Measurements from ENCODE around the gene MACROH2A1.

Gene MACROH2A1

GRCh38 chr5:135353952-135354721 lies 44.9 kb downstream of the MACROH2A1 start:
- peak; percentile 94 for DNase-seq

GRCh38 chr5:135350536-135350935 lies 48.5 kb downstream of the MACROH2A1 start:
- DNase-seq, result no peak

DNA sequence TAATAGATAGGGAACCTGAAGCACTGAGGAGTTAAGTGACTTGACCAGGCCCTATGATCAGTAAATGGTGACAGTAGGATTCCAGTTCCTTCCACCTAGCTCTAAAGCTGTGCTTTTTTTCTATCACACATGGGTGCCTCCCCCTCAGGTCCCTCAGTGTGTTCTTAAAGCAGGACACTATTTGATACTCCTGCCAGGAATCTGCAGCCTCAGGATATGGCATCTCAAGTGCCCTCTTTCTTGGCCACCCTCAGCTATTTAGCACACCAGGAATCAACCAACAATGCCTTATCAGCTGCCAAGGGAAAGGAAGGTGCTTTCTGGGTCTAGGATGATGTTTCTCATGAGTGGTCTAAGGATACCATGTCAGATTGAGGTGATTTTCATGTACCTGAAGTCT lies 49.1 kb downstream of the MACROH2A1 start:
- DNase-seq, result no peak

DNA sequence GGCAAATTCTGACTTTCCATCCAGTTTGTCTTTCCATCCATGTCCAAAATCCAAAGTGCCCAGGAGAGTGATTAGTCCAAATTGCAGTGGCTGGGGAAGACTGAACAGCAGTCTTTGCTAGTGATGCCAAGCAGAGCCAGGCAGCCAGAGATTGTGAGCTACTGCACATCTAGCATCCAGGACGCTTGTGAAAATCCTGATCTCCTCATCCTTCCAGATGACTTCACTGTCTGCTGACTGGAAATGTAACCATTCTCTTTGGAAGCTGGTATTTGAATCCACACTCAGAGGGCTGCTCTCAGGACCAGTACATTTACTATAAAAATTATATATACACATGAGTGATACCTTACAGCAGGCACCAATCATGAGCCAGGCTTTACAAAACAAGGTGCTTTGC lies 49.6 kb downstream of the MACROH2A1 start:
- DNase-seq, result no peak

DNA sequence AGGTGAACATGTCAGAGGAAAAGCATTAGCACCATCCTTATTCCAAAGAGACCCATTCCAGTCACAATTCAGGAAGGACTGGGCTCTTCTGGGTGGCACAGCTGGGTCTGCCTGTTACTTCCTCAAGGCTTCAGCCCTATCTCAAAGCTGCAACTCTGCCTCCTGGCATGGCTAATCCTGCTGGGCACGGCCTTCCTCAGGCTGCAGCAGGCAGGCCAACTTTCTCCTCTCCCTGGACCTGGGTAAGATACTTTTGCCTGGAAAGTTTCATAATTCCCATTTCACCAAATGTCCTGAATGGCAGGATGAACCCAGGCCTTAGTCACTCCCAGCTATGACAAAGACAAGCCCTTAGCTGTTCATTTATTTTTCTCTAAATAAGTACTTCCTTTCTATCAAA lies 50.1 kb downstream of the MACROH2A1 start:
- DNase-seq, result no peak

- no peak for DNase-seq
These were observed 51.6 kb downstream of the MACROH2A1 start for GRCh38 chr5:135347392-135347791.

GRCh38 chr5:135345956-135346731 lies 52.9 kb downstream of the MACROH2A1 start:
- no peak for DNase-seq

DNA sequence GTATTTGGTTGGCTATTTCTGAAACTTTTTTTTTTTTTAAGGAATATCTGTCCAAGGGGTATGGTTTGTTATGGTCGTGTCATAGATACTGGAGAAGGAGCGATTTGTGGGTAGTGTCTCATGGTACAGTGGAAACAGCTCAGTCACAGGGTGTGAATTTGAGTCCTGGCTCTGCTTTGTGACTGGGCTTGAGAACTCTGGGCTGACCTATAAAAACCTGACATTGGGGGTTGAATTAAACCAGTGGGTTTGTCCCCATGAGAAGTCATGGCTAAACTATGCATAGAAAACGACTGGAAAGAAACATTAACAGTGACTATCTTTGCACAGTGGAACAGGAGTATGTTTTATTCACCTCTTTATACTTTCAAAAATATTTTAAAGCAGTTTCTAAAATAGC lies 54.7 kb downstream of the MACROH2A1 start:
- DNase-seq, result peak; percentile 28

GRCh38 chr5:135343413-135343812 lies 55.6 kb downstream of the MACROH2A1 start:
- DNase-seq, result no peak

GRCh38 chr5:135342551-135342875 lies 56.5 kb downstream of the MACROH2A1 start:
- DNase-seq, result no peak

DNA sequence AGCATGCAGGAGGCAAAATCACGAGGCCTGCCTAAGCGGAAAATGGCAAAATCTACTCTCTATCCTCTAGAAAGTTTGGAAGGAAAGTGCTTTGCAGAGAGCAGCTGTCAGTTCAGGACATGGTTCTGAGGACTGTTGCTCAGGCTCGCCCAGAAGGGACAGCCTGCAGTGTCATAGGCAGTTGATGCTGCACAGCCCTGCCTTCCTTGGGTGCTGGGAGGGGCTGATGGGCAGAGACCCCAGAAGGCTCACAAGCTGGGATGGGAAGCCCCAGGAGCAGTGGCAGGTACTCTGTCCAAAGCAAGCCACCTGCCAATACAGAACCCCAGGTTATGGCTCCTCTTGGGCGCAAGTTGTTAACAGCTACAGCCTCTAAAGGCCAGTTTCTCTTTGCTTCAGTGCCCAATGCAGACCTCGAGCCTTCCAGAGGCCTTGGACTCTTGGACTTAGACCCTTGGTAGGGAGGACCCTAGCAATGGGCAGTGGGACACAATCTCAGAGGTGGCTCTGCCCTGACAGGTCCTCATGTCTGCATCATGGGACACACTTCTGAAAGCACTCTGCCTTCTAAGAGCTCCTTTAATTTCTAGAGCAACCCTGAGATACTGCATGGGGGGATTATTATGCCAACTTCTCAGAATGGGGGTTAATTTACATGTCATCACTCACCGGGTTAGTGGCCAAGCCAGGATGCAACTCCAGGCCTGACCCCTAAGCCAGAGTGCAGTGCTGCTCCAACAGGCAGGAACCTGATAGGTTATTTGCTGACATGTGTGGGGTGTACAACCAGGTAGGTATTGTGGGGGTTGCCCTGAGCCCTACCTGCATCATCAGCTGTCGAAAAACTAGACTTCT lies 57.1 kb downstream of the MACROH2A1 start:
- DNase-seq, result no peak

- no peak for DNase-seq
These were observed 57.9 kb downstream of the MACROH2A1 start for GRCh38 chr5:135341016-135341666.

DNA sequence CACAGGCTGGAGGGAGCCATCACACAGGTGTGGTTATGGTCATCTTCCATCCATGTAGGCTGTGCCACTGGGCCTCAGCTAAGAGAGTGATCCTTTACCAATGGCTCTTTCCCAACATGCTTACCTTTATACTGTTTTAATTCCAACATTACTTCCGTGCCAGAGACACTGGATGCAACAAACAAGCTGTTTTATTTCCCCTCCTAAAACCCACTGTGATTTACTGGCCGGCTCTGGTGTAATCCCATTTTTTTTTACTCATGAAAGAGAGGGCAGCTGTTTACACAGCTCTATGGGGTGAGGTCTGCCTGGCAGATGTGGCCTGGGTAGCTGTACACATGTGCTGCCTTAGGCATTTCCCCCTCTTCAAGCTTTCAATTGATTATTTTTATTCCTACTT lies 58.5 kb downstream of the MACROH2A1 start:
- no peak for DNase-seq

GRCh38 chr5:135339623-135340022 lies 59.4 kb downstream of the MACROH2A1 start:
- no peak for DNase-seq

DNA sequence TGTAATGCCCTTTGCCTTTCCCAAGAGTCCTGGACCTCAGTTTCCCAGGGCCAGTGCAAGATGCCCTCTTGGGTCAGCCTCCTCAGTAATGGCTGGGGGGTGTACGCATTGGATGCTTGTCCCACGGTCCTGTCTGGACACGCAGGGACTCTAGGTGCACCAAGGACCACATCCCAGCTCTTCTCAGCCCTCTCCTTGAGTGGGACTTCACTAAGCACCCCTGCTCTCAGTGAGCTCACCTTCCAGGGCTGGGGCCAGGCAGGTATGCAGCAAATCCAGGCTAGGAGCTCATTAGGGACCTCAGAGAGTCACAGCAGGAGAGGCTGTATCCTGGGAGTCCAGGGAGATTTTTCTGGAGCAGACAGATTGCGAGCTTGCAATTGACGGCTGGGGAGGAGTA lies 59.8 kb downstream of the MACROH2A1 start:
- no peak for DNase-seq

DNA sequence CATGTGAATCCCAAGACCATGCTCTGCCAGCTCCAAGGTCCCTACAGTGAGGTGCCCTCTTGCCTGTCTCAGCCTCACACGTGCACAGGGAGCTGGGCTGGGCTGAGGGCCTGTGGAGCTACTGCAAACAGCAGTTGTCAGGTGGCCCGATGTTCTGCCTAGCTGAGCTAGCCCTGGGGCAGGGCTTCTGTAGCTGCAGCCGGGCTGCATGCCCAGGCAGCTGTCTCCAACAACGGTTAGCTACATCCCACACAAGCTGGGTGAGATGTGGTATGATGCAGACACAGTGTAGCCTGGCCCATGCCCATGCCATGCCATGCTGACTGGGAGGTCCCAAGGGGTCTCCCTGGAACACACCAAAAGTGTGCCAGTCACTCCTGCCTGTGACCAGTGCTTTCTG lies 62.0 kb downstream of the MACROH2A1 start:
- no peak for DNase-seq

DNA sequence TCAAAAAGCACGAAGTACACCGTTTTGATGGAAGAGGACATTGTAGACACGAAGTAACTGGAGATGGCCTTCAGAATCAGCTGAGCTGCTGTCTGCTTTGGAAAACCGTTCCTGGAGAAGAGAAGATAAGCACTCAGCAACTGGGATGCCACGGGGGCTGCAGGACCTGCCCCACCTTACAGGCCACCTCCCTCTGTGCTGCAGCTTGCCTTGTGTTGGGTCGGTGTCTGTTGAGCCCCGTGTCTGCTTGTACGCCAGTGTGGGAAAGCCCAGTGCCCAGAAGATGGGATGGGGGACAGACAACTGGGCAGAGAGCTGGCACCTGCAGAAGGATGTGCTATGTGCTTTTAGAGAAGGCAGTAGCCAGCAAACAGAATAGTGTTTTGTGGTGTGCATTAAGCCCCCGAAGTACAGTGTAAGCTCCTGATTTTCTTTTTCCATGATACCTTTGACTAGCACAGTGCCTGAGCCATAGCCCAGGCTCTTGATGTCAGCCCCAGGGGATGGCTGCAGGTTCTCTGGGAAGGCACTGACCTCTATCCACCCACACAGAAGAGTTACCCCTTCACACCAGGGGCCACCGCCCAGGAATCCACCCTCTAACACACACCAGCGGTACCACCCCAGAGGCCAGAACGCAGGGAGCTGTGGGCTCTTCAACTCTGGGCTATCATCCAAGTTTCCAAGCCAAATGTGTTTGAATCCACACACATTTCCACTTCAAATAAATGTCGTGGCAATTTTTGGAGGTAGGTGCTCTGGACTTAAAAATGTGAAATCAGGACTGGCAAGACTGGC lies 63.8 kb downstream of the MACROH2A1 start:
- no peak for DNase-seq

- DNase-seq, result peak; percentile 17
These were observed 65.1 kb downstream of the MACROH2A1 start for GRCh38 chr5:135333732-135334515.

- peak; percentile 63 for DNase-seq
These were observed 66.4 kb downstream of the MACROH2A1 start for GRCh38 chr5:135332519-135333150.

GRCh38 chr5:135331612-135332011 lies 67.4 kb downstream of the MACROH2A1 start:
- no peak for DNase-seq

DNA sequence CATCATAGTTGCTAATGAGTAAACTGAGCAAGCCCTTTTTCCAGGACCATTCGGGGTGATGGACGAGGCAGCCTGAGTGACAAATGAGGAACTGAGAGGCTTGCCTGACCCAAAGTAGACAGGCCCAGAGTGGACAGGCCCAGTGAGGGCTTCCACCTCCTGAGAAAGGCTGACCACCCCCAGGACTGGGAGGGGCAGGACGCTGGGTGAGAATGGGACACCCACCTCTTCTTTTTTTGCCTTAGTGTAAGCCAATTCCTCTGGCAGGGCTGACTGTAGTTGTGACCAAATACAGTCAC lies 68.3 kb downstream of the MACROH2A1 start:
- no peak for DNase-seq
